ENCODE measurements around the gene NFU1. TPM values are rescaled to one million over a fixed set of nuclear protein-coding genes. Genes with fewer than 3 reads are reported as not detected.
A peak's percentile ranks its signal among the peaks of the same experiment; 100 is the strongest.

The NFU1 gene
- total and polyA plus RNA-seq, 9 of the 15 experiments (the other 6 are each of a cell fraction or from before 2014, with no cell fraction given), result 33.3 to 61.8 (median 53.7) TPM

DNA sequence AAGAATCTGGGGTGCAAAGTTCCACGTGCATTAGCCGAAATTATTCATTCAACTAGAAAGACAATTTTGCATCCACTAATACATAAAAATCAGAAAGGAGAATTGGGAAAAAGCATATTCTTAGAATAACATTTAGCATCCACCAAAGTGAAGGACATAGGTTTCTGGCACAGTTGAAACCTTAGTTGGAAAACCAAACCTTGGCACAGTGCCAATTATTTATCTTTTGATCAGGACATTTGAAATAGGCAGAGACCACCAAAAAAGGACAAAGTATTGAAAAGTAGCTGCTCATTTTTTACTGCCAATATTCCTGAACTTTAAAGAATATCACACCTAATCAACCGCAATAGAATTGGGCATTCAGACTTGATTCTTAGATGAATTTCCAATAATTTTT, 25.5 kb upstream of the NFU1 start:
- no peak for ATAC-seq
- Histone ChIP-seq H3K27ac (ENCODE audit: extremely low read depth, low read depth, low read length) (no peak overlapping the region), H3K79me2 (ENCODE audit: control insufficient read depth, insufficient read depth, low read length) (no peaks in the 10 kb centered on the region), H3K27me3 (ENCODE audit: control insufficient read depth in 2 of 2, insufficient read depth in 2 of 2, low read length in 2 of 2) (no peaks in the 10 kb centered on the region), H3K9ac (ENCODE audit: insufficient read depth in 1 of 2, low read depth in 2 of 2, low read length in 2 of 2) (no peak overlapping the region), H4K20me1 (replicated peaks; ENCODE audit: control insufficient read depth, insufficient read depth, low read length) (no peaks in the 10 kb centered on the region), H3K4me2 (ENCODE audit: insufficient read depth, low read length) (no peak overlapping the region), H3K9me1 (ENCODE audit: control insufficient read depth, insufficient read depth, low read length) (no peaks in the 10 kb centered on the region), H3K9me3 (replicated peaks; ENCODE audit: control insufficient read depth, insufficient read depth, low read depth, low read length) (no peaks in the 10 kb centered on the region), H3K4me1 (replicated peaks in 1 of 2; ENCODE audit: control insufficient read depth in 2 of 2, insufficient read depth in 2 of 2, low read length in 2 of 2) (no peaks in the 10 kb centered on the region), H2AFZ (ENCODE audit: low read depth, low read length) (no peak overlapping the region), H3K36me3 (ENCODE audit: control insufficient read depth, insufficient read depth, low read length) (no peaks in the 10 kb centered on the region; the same call in 2 of the 3 replicates), H3K4me3 (no peak overlapping the region)
- no peak for DNase-seq (ENCODE audit: extremely low read depth in 1 of 4, low spot score in 3 of 4)
- POLR2A ChIA-PET, result no interaction called here
- intact Hi-C loops (cut with micrococcal nuclease), result no loop called here
- no TSS peak for BruUV-seq (replicated peaks)
- WGBS (ENCODE audit: insufficient coverage, low coverage, missing lambda C conversion rate), result 97% methylated on average over 3 of the region's 3 CpGs
- in situ Hi-C loops (cut with MboI), result no loop called here
- no peak for FAIRE-seq
- CTCF ChIA-PET (ENCODE audit: low intra/inter-chr PET ratio), result no interaction called here
- TF ChIP-seq, protein P1, sequence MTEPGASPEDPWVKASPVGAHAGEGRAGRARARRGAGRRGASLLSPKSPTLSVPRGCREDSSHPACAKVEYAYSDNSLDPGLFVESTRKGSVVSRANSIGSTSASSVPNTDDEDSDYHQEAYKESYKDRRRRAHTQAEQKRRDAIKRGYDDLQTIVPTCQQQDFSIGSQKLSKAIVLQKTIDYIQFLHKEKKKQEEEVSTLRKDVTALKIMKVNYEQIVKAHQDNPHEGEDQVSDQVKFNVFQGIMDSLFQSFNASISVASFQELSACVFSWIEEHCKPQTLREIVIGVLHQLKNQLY (CRISPR knock-in tag; conservative IDR thresholded peaks at IDR 0.05), result no peak
- TF ChIP-seq GATA2 (CRISPR knock-in tag; IDR thresholded peaks at IDR 0.05) (0 out of 2 replicates have a peak, but pooled peaks have one; percentile 15), GTF2F1 (IDR thresholded peaks at IDR 0.05; ENCODE audit: low read depth, low read length) (no peak), GABPA (tag; conservative IDR thresholded peaks at IDR 0.05; ENCODE audit: low read depth) (no peak), NFIC (IDR thresholded peaks at IDR 0.05) (peak; percentile 100), NCOA2 (IDR thresholded peaks at IDR 0.05; ENCODE audit: partially characterized antibody in 2 of 2) (peak in 1 of 2 experiments; percentile 80), MCM3 (IDR thresholded peaks at IDR 0.05) (no peak), RNF2 (IDR thresholded peaks at IDR 0.05) (no peak), MCM5 (IDR thresholded peaks at IDR 0.05; ENCODE audit: low read depth) (no peak), TCF7 (IDR thresholded peaks at IDR 0.05; ENCODE audit: borderline replicate concordance) (no peak)
- TF ChIP-seq, protein P2, sequence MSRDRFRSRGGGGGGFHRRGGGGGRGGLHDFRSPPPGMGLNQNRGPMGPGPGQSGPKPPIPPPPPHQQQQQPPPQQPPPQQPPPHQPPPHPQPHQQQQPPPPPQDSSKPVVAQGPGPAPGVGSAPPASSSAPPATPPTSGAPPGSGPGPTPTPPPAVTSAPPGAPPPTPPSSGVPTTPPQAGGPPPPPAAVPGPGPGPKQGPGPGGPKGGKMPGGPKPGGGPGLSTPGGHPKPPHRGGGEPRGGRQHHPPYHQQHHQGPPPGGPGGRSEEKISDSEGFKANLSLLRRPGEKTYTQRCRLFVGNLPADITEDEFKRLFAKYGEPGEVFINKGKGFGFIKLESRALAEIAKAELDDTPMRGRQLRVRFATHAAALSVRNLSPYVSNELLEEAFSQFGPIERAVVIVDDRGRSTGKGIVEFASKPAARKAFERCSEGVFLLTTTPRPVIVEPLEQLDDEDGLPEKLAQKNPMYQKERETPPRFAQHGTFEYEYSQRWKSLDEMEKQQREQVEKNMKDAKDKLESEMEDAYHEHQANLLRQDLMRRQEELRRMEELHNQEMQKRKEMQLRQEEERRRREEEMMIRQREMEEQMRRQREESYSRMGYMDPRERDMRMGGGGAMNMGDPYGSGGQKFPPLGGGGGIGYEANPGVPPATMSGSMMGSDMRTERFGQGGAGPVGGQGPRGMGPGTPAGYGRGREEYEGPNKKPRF (IDR thresholded peaks at IDR 0.05; ENCODE audit: low read depth, low read length), result no peak
- TF ChIP-seq, protein P3, sequence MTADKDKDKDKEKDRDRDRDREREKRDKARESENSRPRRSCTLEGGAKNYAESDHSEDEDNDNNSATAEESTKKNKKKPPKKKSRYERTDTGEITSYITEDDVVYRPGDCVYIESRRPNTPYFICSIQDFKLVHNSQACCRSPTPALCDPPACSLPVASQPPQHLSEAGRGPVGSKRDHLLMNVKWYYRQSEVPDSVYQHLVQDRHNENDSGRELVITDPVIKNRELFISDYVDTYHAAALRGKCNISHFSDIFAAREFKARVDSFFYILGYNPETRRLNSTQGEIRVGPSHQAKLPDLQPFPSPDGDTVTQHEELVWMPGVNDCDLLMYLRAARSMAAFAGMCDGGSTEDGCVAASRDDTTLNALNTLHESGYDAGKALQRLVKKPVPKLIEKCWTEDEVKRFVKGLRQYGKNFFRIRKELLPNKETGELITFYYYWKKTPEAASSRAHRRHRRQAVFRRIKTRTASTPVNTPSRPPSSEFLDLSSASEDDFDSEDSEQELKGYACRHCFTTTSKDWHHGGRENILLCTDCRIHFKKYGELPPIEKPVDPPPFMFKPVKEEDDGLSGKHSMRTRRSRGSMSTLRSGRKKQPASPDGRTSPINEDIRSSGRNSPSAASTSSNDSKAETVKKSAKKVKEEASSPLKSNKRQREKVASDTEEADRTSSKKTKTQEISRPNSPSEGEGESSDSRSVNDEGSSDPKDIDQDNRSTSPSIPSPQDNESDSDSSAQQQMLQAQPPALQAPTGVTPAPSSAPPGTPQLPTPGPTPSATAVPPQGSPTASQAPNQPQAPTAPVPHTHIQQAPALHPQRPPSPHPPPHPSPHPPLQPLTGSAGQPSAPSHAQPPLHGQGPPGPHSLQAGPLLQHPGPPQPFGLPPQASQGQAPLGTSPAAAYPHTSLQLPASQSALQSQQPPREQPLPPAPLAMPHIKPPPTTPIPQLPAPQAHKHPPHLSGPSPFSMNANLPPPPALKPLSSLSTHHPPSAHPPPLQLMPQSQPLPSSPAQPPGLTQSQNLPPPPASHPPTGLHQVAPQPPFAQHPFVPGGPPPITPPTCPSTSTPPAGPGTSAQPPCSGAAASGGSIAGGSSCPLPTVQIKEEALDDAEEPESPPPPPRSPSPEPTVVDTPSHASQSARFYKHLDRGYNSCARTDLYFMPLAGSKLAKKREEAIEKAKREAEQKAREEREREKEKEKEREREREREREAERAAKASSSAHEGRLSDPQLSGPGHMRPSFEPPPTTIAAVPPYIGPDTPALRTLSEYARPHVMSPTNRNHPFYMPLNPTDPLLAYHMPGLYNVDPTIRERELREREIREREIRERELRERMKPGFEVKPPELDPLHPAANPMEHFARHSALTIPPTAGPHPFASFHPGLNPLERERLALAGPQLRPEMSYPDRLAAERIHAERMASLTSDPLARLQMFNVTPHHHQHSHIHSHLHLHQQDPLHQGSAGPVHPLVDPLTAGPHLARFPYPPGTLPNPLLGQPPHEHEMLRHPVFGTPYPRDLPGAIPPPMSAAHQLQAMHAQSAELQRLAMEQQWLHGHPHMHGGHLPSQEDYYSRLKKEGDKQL (CRISPR knock-in tag; IDR thresholded peaks at IDR 0.05; ENCODE audit: borderline replicate concordance), result no peak
- TF ChIP-seq, protein P4, sequence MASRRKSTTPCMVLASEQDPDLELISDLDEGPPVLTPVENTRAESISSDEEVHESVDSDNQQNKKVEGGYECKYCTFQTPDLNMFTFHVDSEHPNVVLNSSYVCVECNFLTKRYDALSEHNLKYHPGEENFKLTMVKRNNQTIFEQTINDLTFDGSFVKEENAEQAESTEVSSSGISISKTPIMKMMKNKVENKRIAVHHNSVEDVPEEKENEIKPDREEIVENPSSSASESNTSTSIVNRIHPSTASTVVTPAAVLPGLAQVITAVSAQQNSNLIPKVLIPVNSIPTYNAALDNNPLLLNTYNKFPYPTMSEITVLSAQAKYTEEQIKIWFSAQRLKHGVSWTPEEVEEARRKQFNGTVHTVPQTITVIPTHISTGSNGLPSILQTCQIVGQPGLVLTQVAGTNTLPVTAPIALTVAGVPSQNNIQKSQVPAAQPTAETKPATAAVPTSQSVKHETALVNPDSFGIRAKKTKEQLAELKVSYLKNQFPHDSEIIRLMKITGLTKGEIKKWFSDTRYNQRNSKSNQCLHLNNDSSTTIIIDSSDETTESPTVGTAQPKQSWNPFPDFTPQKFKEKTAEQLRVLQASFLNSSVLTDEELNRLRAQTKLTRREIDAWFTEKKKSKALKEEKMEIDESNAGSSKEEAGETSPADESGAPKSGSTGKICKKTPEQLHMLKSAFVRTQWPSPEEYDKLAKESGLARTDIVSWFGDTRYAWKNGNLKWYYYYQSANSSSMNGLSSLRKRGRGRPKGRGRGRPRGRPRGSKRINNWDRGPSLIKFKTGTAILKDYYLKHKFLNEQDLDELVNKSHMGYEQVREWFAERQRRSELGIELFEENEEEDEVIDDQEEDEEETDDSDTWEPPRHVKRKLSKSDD (conservative IDR thresholded peaks at IDR 0.05; ENCODE audit: low read length), result no peak

Measured in K562 (cell line).